A549 (cell line): ENCODE data around the gene GPX6. TPM values are rescaled to one million over a fixed set of nuclear protein-coding genes. Genes with fewer than 3 reads are reported as not detected.

Source experiments
- ATAC-seq, 2 experiments: fragments of 200-7000 bp in 1 of 2; fragments of >200 bp in 1 of 2; cut with Nextera tagmentation in 1 of 2; cut with Tn5 transposase in 1 of 2; 3 replicates each; pipeline versions ENCODE4 v1.8.0 to v1.9.1; 2018 to 2020; ENCODE audit warnings: mild to moderate bottlenecking in 1 of 2, moderate library complexity in 1 of 2
- CTCF ChIA-PET: fragments of 300-600 bp; sonication (Branson Sonifier 250); formaldehyde crosslinking; extraction: SDS; loops from one replicate; lab custom pipeline; 2021; ENCODE audit warnings: antibody characterized with exemption, inconsistent platforms; lab: Yijun Ruan, JAX
- POLR2A ChIA-PET: fragments of 350-600 bp; formaldehyde crosslinking; extraction: SDS; loops from one replicate; lab custom pipeline; 2021; ENCODE audit warnings: antibody characterized with exemption, inconsistent platforms; lab: Yijun Ruan, JAX
- DNase-seq, 2 experiments: peaks; one replicate each; pipeline versions ENCODE4 v3.0.0 to v3.0.0-alpha.2; 2011 to 2016; ENCODE audit warnings: low read depth in 1 of 2, low spot score in 1 of 2
- FAIRE-seq: peaks from 2 replicates; lab custom pipeline; 2011; peaks lifted over from hg19 to GRCh38; lab: Jason Lieb, UNC
- H3K27ac ChIP-seq, 2 experiments: fragments of >200 bp; sonication (Bioruptor Twin); formaldehyde crosslinking; 3 replicates each; pipeline ENCODE4 v1.5.1; 2016 to 2017
- H3K4me1 ChIP-seq: fragments of >200 bp; sonication (Bioruptor Twin); formaldehyde crosslinking; 3 replicates; pipeline ENCODE4 v1.6.1; 2016
- H3K4me2 ChIP-seq: fragments of >200 bp; sonication (Bioruptor Twin); formaldehyde crosslinking; 3 replicates; pipeline ENCODE4 v1.6.1; 2016
- H3K4me3 ChIP-seq: fragments of >200 bp; sonication (Bioruptor Twin); formaldehyde crosslinking; 3 replicates; pipeline ENCODE4 v1.5.1; 2016
- H3K9me3 ChIP-seq: fragments of >200 bp; sonication (Bioruptor Twin); formaldehyde crosslinking; 3 replicates; pipeline ENCODE4 v1.6.1; 2016
- BHLHE40 ChIP-seq: IDR thresholded peaks from 2 replicates; pipeline ENCODE4 v1.6.1; 2012; ENCODE audit warnings: low read depth, low read length, inconsistent platforms
- CHD4 ChIP-seq: fragments of 200-600 bp; sonication (generic); IDR thresholded peaks from 2 replicates; pipeline ENCODE4 v1.6.1; 2016; ENCODE audit warnings: antibody characterized with exemption, mild to moderate bottlenecking, borderline replicate concordance
- EHMT2 ChIP-seq: fragments of 200-600 bp; sonication (generic); IDR thresholded peaks from 2 replicates; pipeline ENCODE4 v1.6.1; 2016; ENCODE audit warnings: antibody characterized with exemption, low read depth, mild to moderate bottlenecking, moderate library complexity
- FOSB ChIP-seq: fragments of 250-450 bp; sonication (Bioruptor Pico); IDR thresholded peaks from 2 replicates; pipeline ENCODE4 v1.5.0; 2020; ENCODE audit warnings: mild to moderate bottlenecking, moderate library complexity
- FOSL2 ChIP-seq, 2 experiments: fragments of 450-650 bp in 1 of 2; fragments of >200 bp in 1 of 2; sonication (Bioruptor Twin) in 1 of 2; formaldehyde crosslinking; IDR thresholded peaks; 2 replicates each; pipeline versions ENCODE4 v1.5.0 to v1.6.1; 2016 to 2020; ENCODE audit warnings: mild to moderate bottlenecking in 1 of 2, moderate library complexity in 1 of 2
- HES2 ChIP-seq: fragments of >200 bp; sonication (Bioruptor Twin); formaldehyde crosslinking; IDR thresholded peaks from 2 replicates; pipeline ENCODE4 v1.6.1; 2016
- HMGXB4 ChIP-seq: fragments of 250-450 bp; sonication (Bioruptor Pico); IDR thresholded peaks from 2 replicates; pipeline ENCODE4 v1.5.0; 2021; ENCODE audit warnings: mild to moderate bottlenecking, moderate library complexity, borderline replicate concordance
- JUN ChIP-seq, 2 experiments: fragments of >200 bp; sonication (Bioruptor Twin); formaldehyde crosslinking; IDR thresholded peaks; 2 replicates in 1 of 2; 3 replicates in 1 of 2; pipeline ENCODE4 v1.6.1; 2016 to 2017
- MAX ChIP-seq: IDR thresholded peaks from 2 replicates; pipeline ENCODE4 v1.6.1; 2012
- MYC ChIP-seq: IDR thresholded peaks from 2 replicates; pipeline ENCODE4 v1.6.1; 2012; ENCODE audit warnings: mild to moderate bottlenecking, inconsistent platforms, low read length, improper control_type of control experiment, borderline replicate concordance
- NFE2L2 ChIP-seq: fragments of 150-350 bp; conservative IDR thresholded peaks from 2 replicates; pipeline ENCODE4 v1.6.1; 2014; ENCODE audit warnings: low read length
- NR3C1 ChIP-seq: fragments of >200 bp; sonication (Bioruptor Twin); formaldehyde crosslinking; IDR thresholded peaks from 3 replicates; pipeline ENCODE4 v1.6.1; 2017
- PBX3 ChIP-seq: IDR thresholded peaks from 2 replicates; pipeline ENCODE4 v1.6.1; 2012
- RAD21 ChIP-seq, 2 experiments: fragments of >200 bp in 1 of 2; sonication (Bioruptor Twin) in 1 of 2; formaldehyde crosslinking in 1 of 2; IDR thresholded peaks in 1 of 2; conservative IDR thresholded peaks in 1 of 2; 2 replicates in 1 of 2; 3 replicates in 1 of 2; pipeline ENCODE4 v1.6.1; 2012 to 2018; ENCODE audit warnings: inconsistent platforms in 1 of 2
- RARB ChIP-seq: fragments of 250-450 bp; sonication (Bioruptor Pico); IDR thresholded peaks from 2 replicates; pipeline ENCODE4 v1.8.0; 2021; ENCODE audit warnings: mild to moderate bottlenecking, moderate library complexity
- REST ChIP-seq: fragments of 200-600 bp; sonication (generic); IDR thresholded peaks from 2 replicates; pipeline ENCODE4 v1.6.1; 2016; ENCODE audit warnings: antibody characterized with exemption, mild to moderate bottlenecking, moderate library complexity
- RFX5 ChIP-seq: fragments of 450-650 bp; IDR thresholded peaks from 2 replicates; pipeline ENCODE4 v1.7.1; 2014; ENCODE audit warnings: antibody characterized with exemption, mild to moderate bottlenecking, moderate library complexity
- USF2 ChIP-seq: fragments of 450-650 bp; IDR thresholded peaks from 2 replicates; pipeline ENCODE4 v1.6.1; 2014; ENCODE audit warnings: antibody characterized with exemption
- WGBS: methylation state at CpG from one replicate; pipeline ENCODE4 v1.1.6; 2017; ENCODE audit errors: missing lambda C conversion rate; 5-methylcytosine and 5-hydroxymethylcytosine counted together
- polyA plus RNA-seq, 4 experiments: library from polyadenylated mRNA; depleted of rRNA in 3 of 4; stranded (reverse); fragments of >200 nt; fragmentation: RNase III in 1 of 4; extraction: RNeasy Plus Mini Kit Qiagen cat#74134 plus additional on column Dnase treatment in 1 of 4; gene quantifications; 2 replicates in 3 of 4; 3 replicates in 1 of 4; pipeline ENCODE4 v1.2.3, GENCODE V29; 2011 to 2017

Gene GPX6
- polyA plus RNA-seq, 2 of the 4 experiments (the other 2 are of a cell fraction), result not detected

- no peak overlapping the region for H3K4me2 ChIP-seq
- no peak overlapping the region for H3K4me3 ChIP-seq
- ChIA-PET POLR2A (no interaction called here), CTCF (no interaction called here)
- no peaks in the 10 kb centered on the region for H3K9me3 ChIP-seq
- ATAC-seq (no peak), FAIRE-seq (no peak), DNase-seq (no peak)
- peaks cover 4% of the 10 kb centered on the region; the same call in 2 of the 3 replicates for H3K4me1 ChIP-seq
- H3K27ac ChIP-seq, result no peak overlapping the region
- TF ChIP-seq RARB (CRISPR knock-in tag) (no peak), REST (no peak), HES2 (no peak), EHMT2 (no peak)
- 100% methylated on average over 1 of the region's 1 CpG for WGBS
Observed at GRCh38 chr6:28486533-28486932, 29.1 kb downstream of the GPX6 start.

- peaks cover under 1% of the 10 kb centered on the region; the same call in 2 of the 3 replicates for H3K4me1 ChIP-seq
- H3K4me3 ChIP-seq, result no peak overlapping the region
- ChIA-PET POLR2A (no interaction called here), CTCF (no interaction called here)
- no peaks in the 10 kb centered on the region for H3K9me3 ChIP-seq
- no peak overlapping the region for H3K4me2 ChIP-seq
- 87% methylated on average over 3 of the region's 3 CpGs for WGBS
- TF ChIP-seq JUN (IDR thresholded peaks at IDR 0.05), result no peak
- ATAC-seq (no peak), FAIRE-seq (no peak), DNase-seq (no peak)
- H3K27ac ChIP-seq, result no peak overlapping the region
Observed at GRCh38 chr6:28485482-28485881, 30.1 kb downstream of the GPX6 start.

- Histone ChIP-seq H3K4me3 (no peak overlapping the region), H3K4me1 (no peaks in the 10 kb centered on the region), H3K9me3 (no peaks in the 10 kb centered on the region), H3K27ac (no peak overlapping the region), H3K4me2 (no peak overlapping the region)
- DNase-seq (no peak), ATAC-seq (no peak), FAIRE-seq (no peak)
- CTCF ChIA-PET, result no interaction called here
- WGBS, result 40% methylated on average over 9 of the region's 9 CpGs
- POLR2A ChIA-PET, result no interaction called here
- no peak for TF ChIP-seq FOSL2 (IDR thresholded peaks at IDR 0.05)
- no peak for TF ChIP-seq FOSL2 (CRISPR knock-in tag; IDR thresholded peaks at IDR 0.05)
- 0 out of 2 replicates have a peak, but pooled peaks have one; percentile 27 for TF ChIP-seq NFE2L2
- TF ChIP-seq FOSB (CRISPR knock-in tag), result no peak
Observed at GRCh38 chr6:28480253-28480932, 35.2 kb downstream of the GPX6 start.

- Histone ChIP-seq H3K9me3 (no peaks in the 10 kb centered on the region), H3K4me1 (no peaks in the 10 kb centered on the region)
- ATAC-seq, result no peak
- CTCF ChIA-PET, result interaction anchor here (0.6 kb wide), 1 partner anchor 16 kb away, joined by 3 read pairs; no protein-coding TSS in a partner anchor
- DNase-seq, result no peak
- TF ChIP-seq RFX5, result no peak
- no peak for TF ChIP-seq MYC
- no peak for TF ChIP-seq USF2
- no peak for TF ChIP-seq BHLHE40
- TF ChIP-seq MAX, result no peak
- no peak for TF ChIP-seq CHD4
- TF ChIP-seq RAD21 (conservative IDR thresholded peaks at IDR 0.05 in 1 of 2, IDR thresholded peaks at IDR 0.05 in 1 of 2), result no peak
- TF ChIP-seq PBX3, result no peak
- TF ChIP-seq HMGXB4 (CRISPR knock-in tag), result no peak
- TF ChIP-seq EHMT2, result no peak
- no peak for TF ChIP-seq NR3C1
- TF ChIP-seq, all 56 proteins: peak for 0
- FAIRE-seq, result no peak
- Histone ChIP-seq H3K4me2 (no peak overlapping the region), H3K27ac (no peak overlapping the region), H3K4me3 (no peak overlapping the region)
- POLR2A ChIA-PET, result no interaction called here
- WGBS, result 76% methylated on average over 12 of the region's 12 CpGs
Observed at GRCh38 chr6:28478518-28478917, 37.1 kb downstream of the GPX6 start.
